ENCODE measurements around the gene RRP1B. TPM values are rescaled to one million over a fixed set of nuclear protein-coding genes. Genes with fewer than 3 reads are reported as not detected.

Gene RRP1B
- total RNA-seq, 6 experiments from 2014 or later = 8.0 to 17.0 (median 9.8) TPM

- TF ChIP-seq CTCF (IDR thresholded peaks at IDR 0.05) (no peak), POLR2A (IDR thresholded peaks at IDR 0.05) (no peak)
- WGBS (ENCODE audit: insufficient coverage, low coverage, low lambda C conversion rate, missing lambda C conversion rate) = 40% methylated on average over 11 of the region's 15 CpGs
- Histone ChIP-seq H3K27ac (peak overlapping the region in 1 of 3 donors; percentile 29), H3K36me3 (peaks cover 0 to 2% (median 0%) of the 10 kb centered on the region in 4 donors), H3K9me3 (no peaks in the 10 kb centered on the region), H3K4me1 (peaks cover 0 to 85% (median 28%) of the 10 kb centered on the region in 4 donors), H3K4me3 (no peak overlapping the region), H3K27me3 (no peaks in the 10 kb centered on the region)
- intact Hi-C loops (cut with DNase I) = no loop called here
- DNase-seq (no peak), ATAC-seq (no peak)
Measured at GRCh38 chr21:43733529-43734071, 74.2 kb downstream of the RRP1B start.

- DNase-seq (no peak), ATAC-seq (peak; percentile 17 to 45 (median 30))
- intact Hi-C loops (cut with DNase I) = no loop called here
- H3K9me3 ChIP-seq = no peaks in the 10 kb centered on the region
- no peaks in the 10 kb centered on the region for H3K27me3 ChIP-seq
- H3K4me1 ChIP-seq = peaks cover 0 to 78% (median 24%) of the 10 kb centered on the region in 4 donors
- H3K27ac ChIP-seq = peak overlapping the region in 2 of 3 donors; percentile 33 to 36
- H3K4me3 ChIP-seq = no peak overlapping the region
- H3K36me3 ChIP-seq = peaks cover 0 to 2% (median 0%) of the 10 kb centered on the region in 4 donors
- 34% methylated on average over 15 of the region's 25 CpGs for WGBS (ENCODE audit: insufficient coverage, low coverage, low lambda C conversion rate, missing lambda C conversion rate)
- TF ChIP-seq CTCF (IDR thresholded peaks at IDR 0.05) (no peak), POLR2A (IDR thresholded peaks at IDR 0.05) (no peak)
Measured at GRCh38 chr21:43734131-43734927, 75.0 kb downstream of the RRP1B start.

GRCh38 chr21:43734928-43735229 is 75.5 kb downstream of the RRP1B start:
- WGBS (ENCODE audit: insufficient coverage, low coverage, low lambda C conversion rate, missing lambda C conversion rate) = 49% methylated on average over 7 of the region's 9 CpGs
- Histone ChIP-seq H3K36me3 (peaks cover 0 to 2% (median 0%) of the 10 kb centered on the region in 4 donors), H3K27ac (peak overlapping the region in 2 of 3 donors; percentile 33 to 36), H3K4me1 (peaks cover 0 to 72% (median 24%) of the 10 kb centered on the region in 4 donors), H3K4me3 (no peak overlapping the region), H3K27me3 (no peaks in the 10 kb centered on the region), H3K9me3 (no peaks in the 10 kb centered on the region)
- no peak for ATAC-seq
- TF ChIP-seq POLR2A (IDR thresholded peaks at IDR 0.05) (no peak), CTCF (IDR thresholded peaks at IDR 0.05) (no peak)
- DNase-seq = no peak
- intact Hi-C loops (cut with DNase I) = no loop called here

GRCh38 chr21:43735236-43736091 is 76.1 kb downstream of the RRP1B start:
- intact Hi-C loops (cut with DNase I) = no loop called here
- no peaks in the 10 kb centered on the region for H3K9me3 ChIP-seq
- peaks cover 0 to 70% (median 24%) of the 10 kb centered on the region in 4 donors for H3K4me1 ChIP-seq
- DNase-seq (no peak), ATAC-seq (no peak)
- peak overlapping the region in 1 of 3 donors; percentile 33 for H3K27ac ChIP-seq
- H3K36me3 ChIP-seq = peaks cover 0 to 2% (median 0%) of the 10 kb centered on the region in 4 donors
- TF ChIP-seq POLR2A (IDR thresholded peaks at IDR 0.05) (no peak), CTCF (IDR thresholded peaks at IDR 0.05) (no peak)
- no peaks in the 10 kb centered on the region for H3K27me3 ChIP-seq
- no CpG with 5 or more reads among the region's 22 CpGs for WGBS (ENCODE audit: insufficient coverage, low coverage, low lambda C conversion rate, missing lambda C conversion rate)
- H3K4me3 ChIP-seq = no peak overlapping the region

Measured in right lobe of liver (tissue), 6 donors.